ENCODE data around the gene FHL1.

FHL1 gene

GRCh38 chrX:136204571-136204970 is 57.2 kb downstream of the FHL1 start:
- H3K9me3 ChIP-seq (ENCODE audit: control insufficient read depth in 1 of 2, low read length in 2 of 2): no peaks in the 10 kb centered on the region
- peaks cover 14 to 18% of the 10 kb centered on the region in 2 donors for H3K4me1 ChIP-seq (ENCODE audit: control insufficient read depth in 1 of 2, insufficient read depth in 2 of 2, low read length in 2 of 2)
- no peaks in the 10 kb centered on the region for H3K27me3 ChIP-seq (ENCODE audit: control insufficient read depth in 1 of 2, insufficient read depth in 2 of 2, low read length in 2 of 2)
- no peak overlapping the region for H3K9ac ChIP-seq (ENCODE audit: low read depth in 1 of 2, low read length in 2 of 2)
- H3K4me3 ChIP-seq (ENCODE audit: low read depth in 1 of 2, low read length in 2 of 2): no peak overlapping the region
- H3K36me3 ChIP-seq (ENCODE audit: control insufficient read depth in 1 of 2, insufficient read depth in 2 of 2, low read length in 2 of 2): no peaks in the 10 kb centered on the region
- peak overlapping the region; percentile 37 for H3K27ac ChIP-seq (ENCODE audit: low read depth, low read length)

GRCh38 chrX:136205882-136206380 is 58.6 kb downstream of the FHL1 start:
- Histone ChIP-seq H3K4me1 (ENCODE audit: control insufficient read depth in 1 of 2, insufficient read depth in 2 of 2, low read length in 2 of 2) (peaks cover 14 to 15% of the 10 kb centered on the region in 2 donors), H3K27me3 (ENCODE audit: control insufficient read depth in 1 of 2, insufficient read depth in 2 of 2, low read length in 2 of 2) (no peaks in the 10 kb centered on the region), H3K4me3 (ENCODE audit: low read depth in 1 of 2, low read length in 2 of 2) (no peak overlapping the region), H3K27ac (ENCODE audit: low read depth, low read length) (no peak overlapping the region), H3K9ac (ENCODE audit: low read depth in 1 of 2, low read length in 2 of 2) (no peak overlapping the region), H3K36me3 (ENCODE audit: control insufficient read depth in 1 of 2, insufficient read depth in 2 of 2, low read length in 2 of 2) (no peaks in the 10 kb centered on the region), H3K9me3 (ENCODE audit: control insufficient read depth in 1 of 2, low read length in 2 of 2) (no peaks in the 10 kb centered on the region)

GRCh38 chrX:136206916-136207315 is 59.6 kb downstream of the FHL1 start:
- H3K9ac ChIP-seq (ENCODE audit: low read depth in 1 of 2, low read length in 2 of 2): no peak overlapping the region
- H3K4me3 ChIP-seq (ENCODE audit: low read depth in 1 of 2, low read length in 2 of 2): no peak overlapping the region
- no peaks in the 10 kb centered on the region for H3K36me3 ChIP-seq (ENCODE audit: control insufficient read depth in 1 of 2, insufficient read depth in 2 of 2, low read length in 2 of 2)

GRCh38 chrX:136207546-136207945 is 60.2 kb downstream of the FHL1 start:
- Histone ChIP-seq H3K9me3 (ENCODE audit: control insufficient read depth in 1 of 2, low read length in 2 of 2) (no peaks in the 10 kb centered on the region), H3K36me3 (ENCODE audit: control insufficient read depth in 1 of 2, insufficient read depth in 2 of 2, low read length in 2 of 2) (no peaks in the 10 kb centered on the region), H3K27ac (ENCODE audit: low read depth, low read length) (no peak overlapping the region), H3K4me1 (ENCODE audit: control insufficient read depth in 1 of 2, insufficient read depth in 2 of 2, low read length in 2 of 2) (peaks cover 9 to 15% of the 10 kb centered on the region in 2 donors), H3K27me3 (ENCODE audit: control insufficient read depth in 1 of 2, insufficient read depth in 2 of 2, low read length in 2 of 2) (no peaks in the 10 kb centered on the region), H3K9ac (ENCODE audit: low read depth in 1 of 2, low read length in 2 of 2) (no peak overlapping the region), H3K4me3 (ENCODE audit: low read depth in 1 of 2, low read length in 2 of 2) (no peak overlapping the region)

More at GRCh38 chrX:136206916-136207315, 59.6 kb downstream of the FHL1 start:
- Histone ChIP-seq H3K27me3 (ENCODE audit: control insufficient read depth in 1 of 2, insufficient read depth in 2 of 2, low read length in 2 of 2) (no peaks in the 10 kb centered on the region), H3K4me1 (ENCODE audit: control insufficient read depth in 1 of 2, insufficient read depth in 2 of 2, low read length in 2 of 2) (peaks cover 9 to 15% of the 10 kb centered on the region in 2 donors), H3K9me3 (ENCODE audit: control insufficient read depth in 1 of 2, low read length in 2 of 2) (no peaks in the 10 kb centered on the region), H3K27ac (ENCODE audit: low read depth, low read length) (no peak overlapping the region)

GRCh38 chrX:136209016-136209738 is 61.8 kb downstream of the FHL1 start:
- Histone ChIP-seq H3K27ac (ENCODE audit: low read depth, low read length) (no peak overlapping the region), H3K9me3 (ENCODE audit: control insufficient read depth in 1 of 2, low read length in 2 of 2) (no peaks in the 10 kb centered on the region), H3K4me3 (ENCODE audit: low read depth in 1 of 2, low read length in 2 of 2) (no peak overlapping the region), H3K36me3 (ENCODE audit: control insufficient read depth in 1 of 2, insufficient read depth in 2 of 2, low read length in 2 of 2) (no peaks in the 10 kb centered on the region), H3K27me3 (ENCODE audit: control insufficient read depth in 1 of 2, insufficient read depth in 2 of 2, low read length in 2 of 2) (no peaks in the 10 kb centered on the region), H3K9ac (ENCODE audit: low read depth in 1 of 2, low read length in 2 of 2) (no peak overlapping the region), H3K4me1 (ENCODE audit: control insufficient read depth in 1 of 2, insufficient read depth in 2 of 2, low read length in 2 of 2) (peaks cover 5 to 6% of the 10 kb centered on the region in 2 donors)

- no peak overlapping the region for H3K9ac ChIP-seq (ENCODE audit: low read depth in 1 of 2, low read length in 2 of 2)
- H3K4me1 ChIP-seq (ENCODE audit: control insufficient read depth in 1 of 2, insufficient read depth in 2 of 2, low read length in 2 of 2): peaks cover 0 to under 1% of the 10 kb centered on the region in 2 donors
- no peak overlapping the region for H3K27ac ChIP-seq (ENCODE audit: low read depth, low read length)
- no peaks in the 10 kb centered on the region for H3K36me3 ChIP-seq (ENCODE audit: control insufficient read depth in 1 of 2, insufficient read depth in 2 of 2, low read length in 2 of 2)
- no peak overlapping the region for H3K4me3 ChIP-seq (ENCODE audit: low read depth in 1 of 2, low read length in 2 of 2)
- H3K9me3 ChIP-seq (ENCODE audit: control insufficient read depth in 1 of 2, low read length in 2 of 2): no peaks in the 10 kb centered on the region
- H3K27me3 ChIP-seq (ENCODE audit: control insufficient read depth in 1 of 2, insufficient read depth in 2 of 2, low read length in 2 of 2): no peaks in the 10 kb centered on the region
Measured at GRCh38 chrX:136209751-136210150, 62.4 kb downstream of the FHL1 start.

DNA sequence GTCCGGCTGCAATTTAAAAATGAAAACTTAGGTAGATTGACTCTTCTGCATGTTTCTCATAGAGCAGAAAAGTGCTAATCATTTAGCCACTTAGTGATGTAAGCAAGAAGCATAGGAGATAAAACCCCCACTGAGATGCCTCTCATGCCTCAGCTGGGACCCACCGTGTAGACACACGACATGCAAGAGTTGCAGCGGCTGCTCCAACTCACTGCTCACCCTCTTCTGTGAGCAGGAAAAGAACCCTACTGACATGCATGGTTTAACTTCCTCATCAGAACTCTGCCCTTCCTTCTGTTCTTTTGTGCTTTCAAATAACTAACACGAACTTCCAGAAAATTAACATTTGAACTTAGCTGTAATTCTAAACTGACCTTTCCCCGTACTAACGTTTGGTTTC is 62.9 kb downstream of the FHL1 start:
- Histone ChIP-seq H3K27ac (ENCODE audit: low read depth, low read length) (no peak overlapping the region), H3K4me3 (ENCODE audit: low read depth in 1 of 2, low read length in 2 of 2) (no peak overlapping the region), H3K4me1 (ENCODE audit: control insufficient read depth in 1 of 2, insufficient read depth in 2 of 2, low read length in 2 of 2) (no peaks in the 10 kb centered on the region)

DNA sequence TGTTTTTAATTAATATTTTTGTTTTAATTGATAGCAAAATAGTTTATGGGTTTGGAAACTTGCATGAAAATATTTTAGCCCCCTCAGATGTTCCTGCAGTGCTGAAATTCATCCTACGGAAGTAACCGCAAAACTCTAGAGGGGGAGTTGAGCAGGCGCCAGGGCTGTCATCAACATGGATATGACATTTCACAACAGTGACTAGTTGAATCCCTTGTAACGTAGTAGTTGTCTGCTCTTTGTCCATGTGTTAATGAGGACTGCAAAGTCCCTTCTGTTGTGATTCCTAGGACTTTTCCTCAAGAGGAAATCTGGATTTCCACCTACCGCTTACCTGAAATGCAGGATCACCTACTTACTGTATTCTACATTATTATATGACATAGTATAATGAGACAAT is 63.5 kb downstream of the FHL1 start:
- Histone ChIP-seq H3K9ac (ENCODE audit: low read depth in 1 of 2, low read length in 2 of 2) (no peak overlapping the region), H3K9me3 (ENCODE audit: control insufficient read depth in 1 of 2, low read length in 2 of 2) (no peaks in the 10 kb centered on the region), H3K4me3 (ENCODE audit: low read depth in 1 of 2, low read length in 2 of 2) (no peak overlapping the region), H3K36me3 (ENCODE audit: control insufficient read depth in 1 of 2, insufficient read depth in 2 of 2, low read length in 2 of 2) (no peaks in the 10 kb centered on the region), H3K27me3 (ENCODE audit: control insufficient read depth in 1 of 2, insufficient read depth in 2 of 2, low read length in 2 of 2) (no peaks in the 10 kb centered on the region), H3K4me1 (ENCODE audit: control insufficient read depth in 1 of 2, insufficient read depth in 2 of 2, low read length in 2 of 2) (no peaks in the 10 kb centered on the region), H3K27ac (ENCODE audit: low read depth, low read length) (no peak overlapping the region)

More for the DNA sequence above, 62.9 kb downstream of the FHL1 start:
- Histone ChIP-seq H3K27me3 (ENCODE audit: control insufficient read depth in 1 of 2, insufficient read depth in 2 of 2, low read length in 2 of 2) (no peaks in the 10 kb centered on the region), H3K36me3 (ENCODE audit: control insufficient read depth in 1 of 2, insufficient read depth in 2 of 2, low read length in 2 of 2) (no peaks in the 10 kb centered on the region), H3K9ac (ENCODE audit: low read depth in 1 of 2, low read length in 2 of 2) (no peak overlapping the region), H3K9me3 (ENCODE audit: control insufficient read depth in 1 of 2, low read length in 2 of 2) (no peaks in the 10 kb centered on the region)

DNA sequence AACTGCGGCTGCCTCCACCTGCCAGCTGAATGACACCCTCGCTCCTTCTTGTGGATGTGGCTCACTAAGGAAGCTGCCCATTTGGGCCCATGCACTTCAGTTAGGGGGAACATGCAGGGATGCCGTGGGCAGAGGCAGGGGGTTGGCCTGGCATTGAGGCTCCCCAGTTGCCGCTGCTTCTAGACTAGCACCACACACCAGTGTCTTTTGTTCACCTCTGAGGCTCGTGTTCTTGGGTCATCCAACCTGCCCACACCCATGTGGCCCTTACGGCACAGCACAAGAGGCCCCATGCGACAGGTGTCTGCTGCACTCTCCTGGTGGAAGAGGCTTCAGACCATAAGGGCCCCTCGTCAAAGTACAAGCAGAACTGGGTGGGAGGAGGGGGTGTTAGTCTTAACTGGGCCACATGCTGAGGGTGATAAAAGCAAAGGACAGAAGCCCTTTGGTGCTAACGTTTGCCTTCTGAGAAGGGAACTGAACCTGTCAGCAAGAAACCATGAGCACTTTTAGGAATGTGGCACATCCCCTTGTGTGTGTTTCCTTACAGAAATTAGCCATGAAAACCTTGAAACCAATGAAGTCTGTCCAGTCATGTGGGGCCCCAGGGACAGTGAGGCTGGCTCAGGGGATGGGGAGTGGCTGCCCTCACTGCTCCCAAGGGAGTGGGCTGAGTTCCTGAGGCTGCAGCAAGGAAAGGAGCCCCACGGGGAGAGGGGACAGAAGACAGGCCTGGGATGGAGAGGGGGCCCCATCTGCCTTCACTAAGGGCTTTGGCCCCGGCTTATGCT is 64.6 kb downstream of the FHL1 start:
- Histone ChIP-seq H3K27me3 (ENCODE audit: control insufficient read depth in 1 of 2, insufficient read depth in 2 of 2, low read length in 2 of 2) (no peaks in the 10 kb centered on the region), H3K9me3 (ENCODE audit: control insufficient read depth in 1 of 2, low read length in 2 of 2) (no peaks in the 10 kb centered on the region), H3K9ac (ENCODE audit: low read depth in 1 of 2, low read length in 2 of 2) (no peak overlapping the region), H3K4me3 (ENCODE audit: low read depth in 1 of 2, low read length in 2 of 2) (no peak overlapping the region), H3K4me1 (ENCODE audit: control insufficient read depth in 1 of 2, insufficient read depth in 2 of 2, low read length in 2 of 2) (no peaks in the 10 kb centered on the region), H3K36me3 (ENCODE audit: control insufficient read depth in 1 of 2, insufficient read depth in 2 of 2, low read length in 2 of 2) (no peaks in the 10 kb centered on the region), H3K27ac (ENCODE audit: low read depth, low read length) (no peak overlapping the region)

DNA sequence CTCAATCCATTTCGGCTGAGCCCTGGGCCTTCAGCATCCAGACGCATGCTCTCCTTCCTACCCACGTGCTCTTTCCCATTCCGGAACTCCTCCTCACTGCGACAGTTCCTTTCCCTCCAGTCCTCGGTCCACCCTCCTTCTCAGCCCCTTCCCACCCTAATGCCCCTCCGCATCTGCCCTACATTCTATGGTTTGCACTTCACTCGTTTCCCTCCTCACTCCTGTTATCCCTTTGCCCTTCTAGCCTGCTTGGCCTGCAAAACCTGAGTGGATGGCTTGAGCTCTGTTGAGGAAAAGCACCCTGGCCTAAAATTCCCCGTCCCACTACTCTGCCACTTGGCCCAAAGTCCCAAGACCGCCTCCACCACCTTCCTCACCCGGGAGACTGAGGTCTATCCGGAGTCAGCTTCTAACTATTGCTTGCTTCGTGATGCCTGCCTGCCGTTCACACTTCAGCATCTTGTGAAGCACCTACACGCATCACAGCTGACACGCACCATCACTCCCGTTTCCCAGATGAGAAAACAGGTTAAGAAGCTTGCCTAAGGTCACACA is 65.3 kb downstream of the FHL1 start:
- no peaks in the 10 kb centered on the region for H3K27me3 ChIP-seq (ENCODE audit: control insufficient read depth in 1 of 2, insufficient read depth in 2 of 2, low read length in 2 of 2)
- no peak overlapping the region for H3K4me3 ChIP-seq (ENCODE audit: low read depth in 1 of 2, low read length in 2 of 2)
- H3K9ac ChIP-seq (ENCODE audit: low read depth in 1 of 2, low read length in 2 of 2): no peak overlapping the region
- no peaks in the 10 kb centered on the region for H3K36me3 ChIP-seq (ENCODE audit: control insufficient read depth in 1 of 2, insufficient read depth in 2 of 2, low read length in 2 of 2)
- H3K27ac ChIP-seq (ENCODE audit: low read depth, low read length): no peak overlapping the region
- H3K9me3 ChIP-seq (ENCODE audit: control insufficient read depth in 1 of 2, low read length in 2 of 2): no peaks in the 10 kb centered on the region
- H3K4me1 ChIP-seq (ENCODE audit: control insufficient read depth in 1 of 2, insufficient read depth in 2 of 2, low read length in 2 of 2): no peaks in the 10 kb centered on the region

Measured in duodenal mucosa (tissue), 2 donors.